RPMI7951 (cell line): ENCODE results near the gene ADAMTS6. TPM values are rescaled to one million over a fixed set of nuclear protein-coding genes. Genes with fewer than 3 reads are reported as not detected.
"Not testable (repeated sequence)": the region's sequence is repeated elsewhere in the genome, so short reads cannot be mapped to it uniquely, and the experiment has no call there.

Source experiments
- DNase-seq: peaks from one replicate; pipeline ENCODE4 v3.0.0-alpha.2; 2012; ENCODE audit warnings: low read depth
- total RNA-seq: library from RNA; depleted of rRNA; stranded (reverse); fragments of >200 nt; shearing (Covaris generic); gene quantifications from 2 replicates; pipeline ENCODE4 v1.2.3, GENCODE V29; 2014

ADAMTS6 gene
- total RNA-seq, 1 experiment from 2014 or later = 10.3 TPM

- DNase-seq = no peak
These were observed 13.1 kb downstream of the ADAMTS6 start for GRCh38 chr5:65468633-65469032.

- no peak for DNase-seq
These were observed 19.5 kb downstream of the ADAMTS6 start for GRCh38 chr5:65462139-65462705.

- DNase-seq = no peak
These were observed 20.2 kb downstream of the ADAMTS6 start for GRCh38 chr5:65461490-65461889.

- DNase-seq = no peak
These were observed 21.7 kb downstream of the ADAMTS6 start for GRCh38 chr5:65459995-65460394.

- no peak for DNase-seq
These were observed 26.7 kb downstream of the ADAMTS6 start for GRCh38 chr5:65455064-65455463.

- no peak for DNase-seq
These were observed 30.3 kb downstream of the ADAMTS6 start for GRCh38 chr5:65451436-65451835.

GRCh38 chr5:65446682-65447081 is 35.0 kb downstream of the ADAMTS6 start:
- no peak for DNase-seq

- DNase-seq = no peak
These were observed 39.9 kb downstream of the ADAMTS6 start for GRCh38 chr5:65441800-65442199.

GRCh38 chr5:65440456-65440855 is 41.3 kb downstream of the ADAMTS6 start:
- DNase-seq = no peak

- no peak for DNase-seq
These were observed 47.6 kb downstream of the ADAMTS6 start for GRCh38 chr5:65434122-65434521.

- DNase-seq = no peak
These were observed 55.1 kb downstream of the ADAMTS6 start for GRCh38 chr5:65426656-65427055.

GRCh38 chr5:65423623-65424022 is 58.1 kb downstream of the ADAMTS6 start:
- DNase-seq = no peak

- no peak for DNase-seq
These were observed 63.1 kb downstream of the ADAMTS6 start for GRCh38 chr5:65418661-65419060.

- no peak for DNase-seq
These were observed 67.9 kb downstream of the ADAMTS6 start for GRCh38 chr5:65413822-65414221.

- DNase-seq = no peak
These were observed 68.9 kb downstream of the ADAMTS6 start for GRCh38 chr5:65412842-65413241.

GRCh38 chr5:65411356-65411755 is 70.4 kb downstream of the ADAMTS6 start:
- DNase-seq = no peak

- DNase-seq = no peak
These were observed 86.1 kb downstream of the ADAMTS6 start for GRCh38 chr5:65395526-65396155.

GRCh38 chr5:65394087-65394486 is 87.6 kb downstream of the ADAMTS6 start:
- peak; percentile 90 for DNase-seq

GRCh38 chr5:65391591-65391990 is 90.1 kb downstream of the ADAMTS6 start:
- peak; percentile 15 for DNase-seq

- DNase-seq = no peak
These were observed 91.5 kb downstream of the ADAMTS6 start for GRCh38 chr5:65390208-65390607.

- no peak for DNase-seq
These were observed 97.9 kb downstream of the ADAMTS6 start for GRCh38 chr5:65383859-65384258.

- DNase-seq = peak; percentile 14
These were observed 99.1 kb downstream of the ADAMTS6 start for GRCh38 chr5:65382582-65382981.

GRCh38 chr5:65370505-65370904 is 111.2 kb downstream of the ADAMTS6 start:
- DNase-seq = not testable (repeated sequence)

- no peak for DNase-seq
These were observed 115.1 kb downstream of the ADAMTS6 start for GRCh38 chr5:65366655-65367054.
